Measurements from ENCODE around the gene CCDC127.

Gene CCDC127

DNA sequence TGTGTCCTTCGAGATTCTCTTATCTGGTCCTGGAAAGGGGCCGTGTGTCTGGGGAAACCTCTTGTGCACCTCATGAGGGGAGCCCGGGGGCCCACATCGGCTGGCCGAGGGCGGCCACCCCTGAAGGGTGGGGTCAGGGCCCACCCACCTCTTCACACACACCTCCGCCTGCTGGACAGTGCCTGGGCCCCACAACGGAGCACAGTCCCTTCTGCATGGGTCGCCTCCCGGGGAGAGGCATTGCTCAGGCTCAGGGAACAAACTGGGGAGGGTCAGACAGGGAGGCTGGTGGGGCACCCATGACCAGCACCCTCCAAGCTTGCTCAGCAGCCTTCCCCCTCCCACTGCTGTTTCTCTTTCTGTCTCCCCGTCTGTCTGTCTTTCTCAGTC, 28.0 kb downstream of the CCDC127 start:
- no peak for DNase-seq (ENCODE audit: low read depth in 2 of 2)

DNA sequence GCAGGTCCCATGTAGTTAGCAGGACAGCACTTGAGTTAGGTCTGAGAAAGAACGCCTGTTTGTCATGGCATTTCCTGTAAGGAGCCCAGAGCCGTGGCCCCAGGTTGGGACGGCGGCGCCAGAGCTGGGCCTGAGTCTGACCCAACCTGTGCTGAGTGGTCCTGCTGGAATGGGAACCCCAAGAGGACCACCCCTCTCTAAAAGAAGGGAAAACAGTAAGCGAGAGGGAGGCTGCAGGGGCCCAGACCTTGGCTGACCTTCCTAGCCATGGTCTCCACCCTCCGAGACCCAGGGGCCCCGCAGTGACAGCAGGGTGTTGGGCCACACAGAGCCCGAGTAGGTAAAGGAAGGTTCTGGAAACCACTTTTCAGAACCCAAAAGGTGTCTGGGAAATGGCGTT, 28.5 kb downstream of the CCDC127 start:
- no peak for DNase-seq (ENCODE audit: low read depth in 2 of 2)

DNA sequence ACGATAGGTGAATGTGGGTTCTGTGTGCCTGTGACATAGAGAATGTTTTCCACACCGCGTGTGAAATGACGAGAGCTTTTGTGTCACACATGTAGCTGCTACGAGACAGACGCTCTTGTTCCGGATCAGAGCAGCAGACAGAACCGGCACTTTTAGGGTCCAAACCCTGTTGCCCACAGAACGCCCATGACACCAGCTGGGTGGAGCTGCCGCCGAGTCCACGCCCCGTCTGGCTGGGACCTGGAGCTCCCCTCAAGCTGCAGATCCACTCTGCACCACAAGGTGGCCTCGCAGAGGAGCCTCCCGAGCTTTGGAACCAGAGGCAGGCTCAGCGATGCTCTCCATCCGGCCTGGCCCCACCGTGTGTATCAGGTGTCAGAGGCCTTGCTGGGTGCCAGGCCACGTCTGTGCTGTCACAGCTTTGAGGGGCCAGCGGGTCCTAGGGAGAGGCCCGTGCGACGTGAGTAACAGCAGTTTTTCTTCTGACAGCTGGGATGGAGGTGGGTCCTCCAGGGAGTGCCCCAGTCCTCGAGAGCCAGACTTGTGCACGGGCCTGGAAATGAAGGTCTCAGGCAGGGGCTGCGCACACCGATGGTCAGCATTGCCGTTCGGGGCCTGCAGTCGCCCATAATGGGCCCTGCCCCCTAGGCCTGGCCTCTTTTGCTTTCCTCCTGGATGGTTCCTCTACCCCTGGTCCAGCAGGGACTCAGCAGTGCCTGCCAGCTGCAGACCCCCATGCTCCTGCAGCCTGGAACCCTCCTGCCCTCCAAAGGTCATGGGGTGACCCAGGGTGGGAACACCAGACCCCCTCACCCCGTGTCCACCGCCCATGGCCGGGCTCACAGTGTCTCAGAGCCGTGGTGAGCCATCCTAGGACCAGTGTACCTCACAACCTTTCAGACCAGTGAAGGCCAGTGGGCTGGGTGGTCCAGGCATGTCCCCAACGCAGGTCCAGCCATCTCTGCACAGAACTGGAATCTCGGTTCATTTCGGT, 29.2 kb downstream of the CCDC127 start:
- DNase-seq (ENCODE audit: low read depth in 2 of 2), result peak; percentile 80 to 85

DNA sequence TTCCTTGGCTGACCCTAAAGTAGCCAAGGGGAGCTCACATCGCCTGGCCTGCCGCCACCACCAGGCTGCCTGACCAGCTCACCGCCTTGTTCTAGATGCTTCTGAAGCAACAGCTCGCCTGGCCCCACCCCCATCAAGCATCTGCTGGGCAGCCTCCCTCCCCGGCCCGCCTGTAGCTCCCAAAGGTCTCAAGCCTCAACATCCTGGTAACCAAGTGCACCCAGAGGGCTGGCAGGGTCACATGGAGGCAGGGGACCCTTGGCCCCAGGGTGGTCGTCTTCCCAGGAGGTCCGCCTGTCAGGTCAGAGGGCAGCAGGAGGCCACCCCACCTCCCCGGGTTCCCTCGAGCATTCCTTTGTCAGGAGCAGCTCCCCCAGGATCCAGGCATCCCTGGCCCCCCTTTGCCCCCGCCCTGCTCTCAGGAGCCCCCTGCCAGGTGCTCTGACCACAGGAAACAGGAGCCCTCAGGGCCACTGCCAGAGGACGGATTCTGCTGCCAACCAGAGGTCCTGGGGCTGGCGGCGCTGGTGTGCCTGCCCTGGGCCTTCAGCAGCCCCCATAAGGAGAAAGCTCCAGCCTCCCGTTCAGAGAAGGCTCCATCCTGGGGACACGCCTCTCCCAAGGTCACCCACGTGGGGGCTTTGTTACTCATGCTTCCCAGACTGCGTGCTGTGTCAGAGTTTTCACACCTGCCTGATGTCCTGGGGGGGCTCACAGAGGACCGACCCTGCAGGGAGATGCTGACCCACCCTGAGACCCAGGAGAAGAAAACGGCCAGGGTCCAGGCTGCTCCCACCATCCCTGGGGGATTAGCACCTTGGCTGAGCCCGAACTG, 30.1 kb downstream of the CCDC127 start:
- no peak for DNase-seq (ENCODE audit: low read depth in 2 of 2)

DNA sequence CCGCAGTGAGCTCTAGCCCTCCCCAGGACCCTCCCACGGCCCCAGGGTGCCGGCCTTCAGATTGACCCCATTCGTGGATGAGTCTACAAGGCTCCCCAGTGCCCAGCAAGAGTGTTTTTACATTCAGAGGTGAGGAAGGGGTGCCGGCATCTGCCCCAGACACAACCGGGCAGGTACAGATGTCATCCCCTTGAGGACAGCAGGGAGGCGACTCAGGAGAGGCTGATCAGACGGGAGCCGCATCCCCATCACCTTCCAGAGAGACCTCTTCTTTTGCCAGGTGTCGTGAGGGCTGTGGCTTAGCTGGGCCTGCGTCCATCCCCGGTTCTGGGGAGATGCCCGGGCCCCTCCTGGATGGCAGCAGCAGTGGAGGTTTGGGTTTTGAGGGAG, 30.9 kb downstream of the CCDC127 start:
- DNase-seq (ENCODE audit: low read depth in 2 of 2), result no peak

DNA sequence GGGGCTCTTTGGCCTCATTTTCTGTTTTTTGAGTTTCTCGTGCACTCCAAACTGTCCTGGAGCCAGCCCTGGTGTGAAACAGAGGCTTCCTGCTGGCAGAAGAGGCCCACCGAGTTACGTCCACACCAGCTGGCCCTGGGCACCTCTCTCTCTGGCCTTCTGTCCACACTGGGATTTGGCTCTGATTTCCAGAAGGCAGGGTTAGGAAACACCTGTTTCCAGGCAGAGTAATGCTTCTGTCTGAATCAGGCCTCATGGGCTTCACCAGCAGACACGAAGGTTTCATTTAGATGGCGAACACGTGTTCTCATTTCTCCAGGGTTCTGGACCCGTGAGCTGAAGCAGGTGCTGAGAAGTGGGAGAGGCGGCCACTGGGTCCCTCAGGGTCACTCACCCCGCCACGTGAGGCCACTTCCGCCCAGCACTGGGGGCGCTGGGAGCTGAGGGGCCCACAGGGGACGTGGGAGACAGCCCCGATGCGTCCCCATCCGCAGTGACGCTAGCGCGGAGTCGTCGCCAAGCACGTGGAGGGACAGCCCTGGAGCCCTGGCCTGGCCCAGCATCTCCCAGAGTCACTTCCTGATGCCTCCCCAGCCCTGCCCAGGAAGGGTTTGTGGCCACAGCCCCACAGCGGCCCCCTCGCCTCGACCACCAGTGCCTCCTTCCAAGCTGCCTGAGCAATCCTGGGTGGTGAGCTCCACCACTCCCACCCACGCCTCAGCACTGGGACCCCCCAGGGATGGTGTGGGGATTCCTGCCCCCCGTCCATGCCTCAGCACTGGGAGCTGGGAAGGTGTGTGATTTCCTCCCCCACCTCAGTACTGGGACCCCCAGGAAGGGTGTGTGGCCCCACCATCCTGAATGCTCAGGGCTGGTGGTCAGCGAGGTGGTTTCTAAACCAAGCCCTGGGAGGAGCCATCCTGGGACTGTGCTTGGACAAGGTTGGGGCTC, 31.6 kb downstream of the CCDC127 start:
- no peak for DNase-seq (ENCODE audit: low read depth in 2 of 2)

DNA sequence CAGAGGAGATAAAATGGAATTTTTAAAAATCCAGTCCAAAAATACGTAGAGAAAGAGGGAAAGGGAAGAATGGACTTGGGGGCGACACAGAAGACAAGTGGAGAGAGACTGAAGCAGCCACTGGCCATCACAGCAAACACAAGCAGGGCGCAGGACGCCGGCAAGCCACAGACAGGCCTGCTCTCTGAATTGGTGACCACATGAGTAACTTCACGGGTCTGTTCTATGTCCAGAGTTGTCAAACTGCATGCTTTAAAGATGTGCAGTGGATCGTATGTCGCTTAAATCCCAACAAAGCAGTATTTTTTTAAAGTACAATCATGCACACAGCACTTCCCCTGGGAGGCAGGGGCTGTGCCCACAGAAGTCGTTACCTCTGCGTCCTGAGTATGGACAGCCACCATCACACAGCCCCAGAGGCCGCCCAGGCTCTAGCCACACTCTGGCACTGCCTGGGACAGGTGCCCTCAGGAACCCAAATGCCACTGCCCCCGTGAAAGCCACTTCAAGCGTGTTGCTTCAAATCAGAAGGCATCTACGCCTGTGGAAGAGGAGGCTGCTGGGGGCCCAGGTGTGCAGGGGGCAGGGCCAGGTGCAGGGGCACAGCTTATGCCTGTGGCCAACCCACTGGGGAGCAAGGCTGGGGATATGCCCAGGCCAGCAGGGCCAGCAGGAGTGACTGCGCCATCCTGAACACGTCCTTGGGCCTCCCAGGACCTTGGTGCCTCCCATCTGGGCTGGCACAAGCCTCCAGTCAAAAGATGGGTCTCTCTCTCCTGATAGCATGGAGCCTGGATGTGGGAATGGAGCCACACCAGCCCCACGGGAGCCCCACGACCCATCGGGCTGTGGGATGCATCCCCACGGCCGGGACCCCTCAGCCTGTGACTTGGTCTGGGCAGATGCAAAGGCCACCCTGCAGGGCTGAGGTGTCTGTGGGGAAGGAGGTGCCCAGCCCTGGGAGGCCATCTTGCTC, 32.6 kb downstream of the CCDC127 start:
- no peak for DNase-seq (ENCODE audit: low read depth in 2 of 2)

DNA sequence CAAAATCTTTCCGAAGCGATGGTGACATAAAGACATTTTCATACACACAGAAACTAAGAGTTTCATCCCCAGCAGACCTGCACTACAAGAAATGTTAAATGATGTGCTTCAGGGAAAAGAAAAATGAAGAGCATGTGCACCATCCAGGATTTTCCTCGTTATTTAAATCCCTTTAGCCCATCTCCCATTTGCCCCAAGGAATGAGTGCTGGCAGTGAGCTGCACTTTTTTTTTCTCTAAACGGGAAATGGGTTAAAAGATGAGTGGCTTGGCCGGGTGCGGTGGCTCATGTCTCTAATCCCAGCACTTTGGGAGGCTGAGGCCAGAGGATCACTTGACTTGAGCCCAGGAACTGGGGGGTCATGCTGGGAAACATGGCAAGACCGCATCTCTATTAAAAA, 33.5 kb downstream of the CCDC127 start:
- DNase-seq (ENCODE audit: low read depth in 2 of 2), result no peak

DNA sequence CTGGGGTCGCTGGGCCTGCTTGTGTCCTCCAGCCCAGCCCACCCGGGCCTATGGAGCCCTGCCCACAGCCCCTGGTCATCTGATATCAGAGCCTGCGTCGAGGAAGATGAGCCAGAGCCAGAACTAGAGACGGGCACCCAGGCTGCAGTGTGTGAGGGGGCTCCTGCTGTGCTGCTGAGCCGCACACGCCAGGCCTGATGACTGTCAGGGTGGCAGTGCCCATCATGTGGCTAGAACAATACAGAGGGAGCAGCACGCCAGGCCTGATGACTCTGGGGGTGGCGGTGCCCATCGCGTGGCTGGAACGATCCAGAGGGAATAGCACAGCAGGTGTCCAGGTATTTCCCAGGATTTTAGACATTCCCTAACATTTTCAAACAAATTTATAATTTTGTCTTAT, 35.8 kb downstream of the CCDC127 start:
- DNase-seq (ENCODE audit: low read depth in 2 of 2), result no peak

DNA sequence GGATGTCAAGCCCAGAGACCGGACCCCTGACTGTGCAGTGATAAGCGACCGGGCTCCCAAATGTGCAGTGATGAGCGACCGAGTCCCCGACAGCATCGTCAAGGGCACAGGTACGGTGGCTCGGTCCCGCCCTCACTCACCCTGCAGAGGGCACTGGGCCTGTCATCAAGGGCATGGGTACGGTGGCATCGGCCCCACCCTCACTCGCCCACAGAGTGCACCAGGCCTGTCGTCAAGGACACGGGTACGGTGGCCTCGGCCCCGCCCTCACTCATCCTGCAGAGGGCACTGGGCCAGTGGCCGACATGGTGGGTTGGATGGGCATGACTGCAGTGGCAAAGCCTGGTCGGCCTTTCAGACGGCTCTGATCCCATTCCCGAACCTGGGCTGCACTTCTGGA, 36.4 kb downstream of the CCDC127 start:
- no peak for DNase-seq (ENCODE audit: low read depth in 2 of 2)

DNA sequence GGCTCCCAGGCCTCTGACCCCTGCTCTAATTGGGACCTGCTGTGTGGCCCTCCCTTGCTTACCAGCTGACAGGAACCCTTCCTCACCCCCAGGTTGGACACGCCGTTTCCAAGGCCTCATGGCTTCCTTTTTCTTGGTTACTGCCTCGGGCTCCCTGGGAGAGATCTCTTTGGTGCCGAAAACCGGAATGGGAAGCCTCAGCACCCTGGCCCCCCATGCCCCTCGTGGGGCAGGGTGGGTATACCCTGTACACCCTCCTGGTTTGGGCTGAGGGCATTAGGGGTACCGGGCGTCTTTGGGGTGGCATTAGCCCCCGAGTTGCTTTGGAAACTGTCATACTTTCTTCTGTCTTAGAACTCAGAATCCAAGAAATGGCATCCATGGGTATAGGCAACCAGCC, 36.8 kb downstream of the CCDC127 start:
- no peak for DNase-seq (ENCODE audit: low read depth in 2 of 2)

DNA sequence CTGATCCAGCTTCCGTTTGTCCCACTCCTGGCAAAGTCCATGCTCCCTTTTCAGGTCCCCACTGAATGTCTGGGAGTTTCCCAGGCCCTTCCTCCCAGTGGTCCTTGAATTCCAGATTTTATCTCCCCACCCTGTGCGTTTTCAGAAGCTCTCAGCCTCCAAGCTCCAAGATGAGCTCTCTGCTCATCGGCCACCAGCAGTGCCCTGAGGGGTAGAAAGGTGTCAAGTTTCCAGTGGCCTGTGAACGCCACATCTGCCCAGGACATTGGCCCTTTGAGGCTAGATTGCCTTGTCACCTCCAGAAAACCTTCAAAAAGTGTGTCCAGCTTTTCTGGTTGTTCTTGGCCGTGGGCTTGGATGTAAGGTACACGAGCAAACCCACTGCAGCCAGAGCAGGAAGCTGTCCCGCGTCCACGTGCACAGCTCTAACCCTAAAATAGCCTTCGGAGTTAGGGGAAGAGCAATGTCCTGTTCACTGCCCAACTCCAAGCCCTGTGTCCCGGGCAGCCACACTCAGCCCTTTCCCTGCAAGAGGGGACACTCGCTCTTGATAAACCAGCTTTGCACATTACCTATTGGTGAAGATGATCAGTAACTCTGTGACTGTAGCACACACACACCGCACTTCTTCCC, 37.6 kb downstream of the CCDC127 start:
- DNase-seq (ENCODE audit: low read depth in 2 of 2), result no peak

DNA sequence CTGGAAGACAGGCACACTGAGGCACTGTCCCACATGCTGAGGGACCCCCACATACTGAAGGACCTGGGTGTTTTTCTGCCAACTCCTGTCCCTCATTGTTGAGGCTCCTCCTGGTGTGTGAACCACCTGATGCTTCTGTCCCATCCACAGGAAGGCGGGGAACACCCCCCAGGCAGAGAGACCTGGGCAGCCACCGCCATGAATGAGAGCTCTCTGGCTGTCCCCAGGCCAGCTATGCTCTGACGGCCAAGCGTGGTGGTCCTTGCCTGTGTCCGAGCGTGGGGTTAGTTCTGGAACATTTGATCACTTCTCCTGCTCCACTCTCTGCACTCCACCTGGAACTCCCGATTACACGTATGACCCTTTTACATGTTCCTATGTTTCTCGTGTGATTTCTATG, 38.6 kb downstream of the CCDC127 start:
- no peak for DNase-seq (ENCODE audit: low read depth in 2 of 2)

DNA sequence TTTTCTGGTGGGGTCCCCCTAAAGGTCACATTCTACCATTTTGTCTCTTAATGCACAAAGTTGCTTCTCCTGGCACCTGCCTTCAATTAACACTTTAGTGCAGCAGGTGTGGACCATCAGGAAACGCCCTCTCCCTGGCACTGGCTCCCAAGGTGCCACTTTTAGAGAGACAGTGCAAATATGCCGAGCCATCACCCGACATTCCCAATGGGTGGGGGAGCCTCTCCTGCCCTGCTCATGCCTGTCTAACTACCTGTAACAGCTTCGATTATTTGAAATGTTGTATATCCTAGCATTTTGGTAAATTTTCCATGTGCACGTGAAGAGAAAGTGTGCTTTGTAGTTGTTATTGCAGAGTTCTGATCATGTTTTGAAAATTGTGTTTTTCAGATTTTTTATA, 39.8 kb downstream of the CCDC127 start:
- DNase-seq (ENCODE audit: low read depth in 2 of 2), result no peak

DNA sequence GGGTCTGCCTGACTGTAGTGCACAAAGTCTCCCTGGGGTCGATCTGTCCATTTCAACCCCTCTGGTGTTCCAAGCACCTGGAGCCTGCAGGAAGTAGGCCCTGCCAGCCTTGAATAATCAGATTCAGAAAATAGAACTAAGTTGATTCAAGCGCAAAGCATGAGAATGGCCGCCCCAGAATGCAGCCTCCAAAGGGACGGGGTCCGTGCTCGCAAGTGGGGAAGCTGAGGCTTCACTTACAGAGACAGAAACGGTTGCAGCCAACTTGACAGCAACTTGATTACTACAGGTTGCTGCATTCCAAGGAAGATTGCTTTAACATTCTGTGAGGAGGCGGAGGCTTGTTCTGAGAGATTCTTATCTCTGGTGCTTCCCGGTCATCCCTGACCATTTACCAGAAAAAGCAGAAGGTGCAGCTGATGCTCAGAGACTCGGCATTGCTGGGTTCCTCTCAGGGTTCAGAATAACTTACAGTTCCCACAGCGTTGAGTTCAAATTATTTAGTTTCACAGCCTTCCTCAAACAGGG, 41.6 kb downstream of the CCDC127 start:
- no peak for DNase-seq (ENCODE audit: low read depth in 2 of 2)

DNA sequence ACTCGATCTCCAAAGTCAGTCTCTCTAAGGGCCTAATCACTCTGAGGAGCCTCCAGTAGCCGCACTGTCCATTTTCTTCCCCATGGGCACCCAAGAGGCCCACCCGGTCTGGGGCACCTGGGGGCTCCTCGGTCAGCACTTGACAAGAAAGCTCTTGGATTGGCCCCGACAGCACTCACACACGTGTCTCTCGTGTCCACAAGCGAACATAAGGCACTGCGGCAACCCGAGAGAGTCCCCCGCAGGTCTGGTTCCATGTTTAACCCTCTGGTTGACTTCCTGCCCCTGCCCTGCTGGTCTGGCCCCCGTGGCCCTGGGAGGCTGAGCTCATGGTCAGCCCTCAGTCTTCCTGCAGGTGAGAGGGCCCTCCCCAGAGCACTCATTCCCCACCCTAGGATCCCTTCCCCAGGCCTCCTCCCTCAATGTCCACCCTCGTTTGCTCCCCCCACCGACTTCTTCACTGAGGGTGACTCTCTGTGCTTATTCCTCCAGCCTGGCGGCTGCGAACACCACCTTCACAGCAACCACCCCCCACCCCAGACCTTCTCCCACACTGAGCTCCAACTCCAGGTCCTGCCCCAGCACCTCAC, 43.0 kb downstream of the CCDC127 start:
- no peak for DNase-seq (ENCODE audit: low read depth in 2 of 2)

DNA sequence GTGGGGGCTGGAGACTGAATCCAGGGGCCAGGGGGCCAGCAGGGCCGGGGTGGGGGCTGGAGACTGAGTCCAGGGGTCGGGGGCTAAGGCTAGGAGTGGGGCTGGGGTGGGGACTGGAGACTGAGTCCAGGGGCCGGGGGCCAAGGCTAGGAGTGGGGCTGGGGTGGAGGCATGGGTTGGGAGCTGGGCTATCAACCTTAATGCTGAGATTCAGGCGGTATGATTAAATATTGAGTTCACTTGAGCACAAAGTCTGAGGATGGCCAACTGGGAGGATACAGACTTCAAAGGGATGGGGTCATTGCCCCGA, 43.7 kb downstream of the CCDC127 start:
- no peak for DNase-seq (ENCODE audit: low read depth in 2 of 2)

DNA sequence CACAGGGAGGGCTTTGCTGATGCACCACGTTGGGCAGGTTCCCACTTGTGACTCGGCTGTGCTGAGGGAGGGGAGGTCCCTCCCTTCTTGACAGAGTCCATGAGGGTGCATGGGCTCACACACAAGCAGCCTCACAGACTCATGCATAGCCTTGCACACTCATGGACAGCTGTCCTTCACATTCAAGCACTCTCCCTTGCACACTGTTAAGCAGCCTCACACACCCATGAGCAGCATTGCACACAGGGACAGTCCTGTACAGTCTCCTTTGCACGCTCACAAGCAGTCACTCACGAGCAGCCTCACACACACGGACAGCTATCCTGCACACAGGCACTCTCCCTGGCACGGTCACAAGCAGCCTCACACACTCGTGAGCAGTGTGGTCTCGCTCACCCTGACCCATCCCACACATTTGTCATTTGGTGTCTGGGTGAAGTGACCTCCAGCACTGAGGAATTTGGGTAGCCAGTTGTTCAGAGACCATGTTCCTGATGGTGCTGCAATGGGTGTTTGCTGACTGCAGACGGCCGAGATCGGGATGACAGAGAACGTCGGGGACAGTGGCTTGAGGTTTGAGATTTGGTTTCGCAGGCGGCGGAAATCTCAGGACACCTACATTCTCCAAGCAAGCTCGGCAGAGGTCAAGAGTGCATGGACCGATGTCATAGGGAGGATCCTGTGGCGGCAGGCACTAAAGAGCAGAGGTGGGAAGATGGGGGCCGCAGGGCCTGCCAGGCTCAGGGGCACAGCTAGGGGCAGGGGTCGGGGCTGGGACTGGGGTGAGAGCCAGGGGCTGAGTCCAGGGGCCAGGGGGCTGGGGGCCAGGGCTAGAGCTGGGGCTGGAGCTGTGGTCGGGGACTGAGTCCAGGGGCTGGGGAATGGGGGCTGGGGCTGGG, 44.3 kb downstream of the CCDC127 start:
- no peak for DNase-seq (ENCODE audit: low read depth in 2 of 2)

Data from stimulated activated CD4-positive, alpha-beta T cell treated with anti-CD3 and anti-CD28 coated beads, Interleukin-15, amount 100 ng/mL, for 48 hours (primary cell).